Ramos (cell line): ENCODE measurements around the gene PPP1R1C.

ENCODE experiments used
- in situ Hi-C: fragments of 300-500 bp; cut with MboI; formaldehyde crosslinking; loops from one replicate; pipeline ENCODE4 v1.14.3; 2022; ENCODE audit warnings: low sequenced_read_pairs; ENCODE audit not compliant: unreplicated experiment

Gene PPP1R1C

DNA sequence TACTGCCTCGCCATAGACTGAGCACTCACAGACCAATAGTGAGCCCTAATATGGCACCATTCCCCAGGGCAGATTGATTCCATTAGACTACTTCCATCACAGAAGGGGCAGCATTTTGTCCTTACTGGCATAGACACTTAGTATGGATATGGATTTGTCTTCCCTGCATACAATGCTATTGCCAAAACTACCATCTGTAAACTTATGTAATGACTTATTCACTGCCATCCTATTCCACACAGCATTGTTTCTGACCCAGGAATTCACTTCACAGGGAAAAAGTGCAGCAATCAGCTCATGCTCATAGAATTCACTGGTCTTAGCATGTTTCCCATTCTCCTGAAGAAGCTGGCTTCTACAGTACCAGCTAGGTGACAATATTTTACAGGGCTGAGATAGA lies 179.0 kb downstream of the PPP1R1C start:
- in situ Hi-C loops, result no loop called here

DNA sequence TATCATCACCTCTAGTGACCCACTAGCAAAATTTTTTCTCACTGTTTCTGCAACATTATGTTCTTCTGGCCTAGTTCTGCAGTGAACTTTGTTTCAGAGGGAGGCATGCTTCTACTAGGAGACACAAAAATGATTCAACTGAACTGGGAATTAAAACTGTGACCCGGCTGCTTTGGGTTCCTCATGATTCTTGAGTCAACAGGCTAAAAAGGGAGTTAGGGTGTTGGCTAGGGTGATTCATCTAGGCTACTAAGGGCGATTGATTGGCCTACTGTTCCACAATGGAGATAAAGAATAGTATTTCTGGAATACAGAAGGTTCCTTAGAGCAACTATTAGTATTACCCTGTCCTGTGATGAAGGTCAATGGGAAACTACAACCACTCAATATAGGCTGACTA lies 179.5 kb downstream of the PPP1R1C start:
- in situ Hi-C loops, result no loop called here

DNA sequence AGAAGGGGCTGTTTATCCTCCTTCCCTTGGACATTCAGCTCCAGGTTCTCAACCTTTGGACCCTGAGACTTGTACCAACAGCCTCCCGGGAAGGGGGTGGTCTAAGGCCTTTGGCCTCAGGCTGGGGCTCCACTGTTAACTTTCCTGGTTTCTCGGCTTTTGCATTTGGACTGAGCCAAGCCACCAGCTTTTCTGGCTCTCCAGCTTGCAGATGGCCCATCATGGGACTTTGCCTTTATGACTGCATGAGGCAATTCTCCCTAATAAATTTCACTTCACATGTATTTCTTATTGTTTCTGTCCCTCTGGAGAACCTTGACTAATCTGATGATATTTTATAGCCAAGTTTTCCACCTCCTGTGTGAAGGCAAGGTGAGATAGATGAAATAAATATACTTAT lies 180.8 kb downstream of the PPP1R1C start:
- in situ Hi-C loops, result no loop called here

DNA sequence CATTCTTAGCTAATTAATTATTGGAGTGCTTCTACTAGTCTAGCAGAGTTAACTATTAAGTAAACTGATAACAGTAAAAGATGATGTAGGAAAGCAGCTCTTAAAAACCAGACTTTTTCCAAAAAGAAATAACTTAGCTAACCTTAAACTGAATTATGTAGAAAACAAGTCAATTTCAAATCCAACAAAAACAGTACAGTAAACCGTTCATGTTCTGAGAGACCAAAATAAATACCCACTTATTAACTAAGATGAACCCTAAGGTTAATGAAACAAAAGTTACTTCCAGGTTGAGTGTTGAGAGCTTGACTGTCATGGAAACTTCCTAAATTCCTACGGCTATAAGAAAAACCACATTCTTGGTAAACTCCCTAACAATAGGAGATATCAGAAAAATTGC lies 181.2 kb downstream of the PPP1R1C start:
- in situ Hi-C loops, result no loop called here
